GM18519 (cell line): ENCODE data around the gene ARSD.
"Not testable (repeated sequence)": the region's sequence is repeated elsewhere in the genome, so short reads cannot be mapped to it uniquely, and the experiment has no call there.

Source experiments
- ATAC-seq: cut with Tn5 transposase; IDR thresholded peaks from one replicate; pipeline ENCODE4 v1.9.1; 2021; ENCODE audit warnings: mild to moderate bottlenecking, moderate library complexity; ENCODE audit not compliant: unreplicated experiment, low FRiP score

ARSD gene

DNA sequence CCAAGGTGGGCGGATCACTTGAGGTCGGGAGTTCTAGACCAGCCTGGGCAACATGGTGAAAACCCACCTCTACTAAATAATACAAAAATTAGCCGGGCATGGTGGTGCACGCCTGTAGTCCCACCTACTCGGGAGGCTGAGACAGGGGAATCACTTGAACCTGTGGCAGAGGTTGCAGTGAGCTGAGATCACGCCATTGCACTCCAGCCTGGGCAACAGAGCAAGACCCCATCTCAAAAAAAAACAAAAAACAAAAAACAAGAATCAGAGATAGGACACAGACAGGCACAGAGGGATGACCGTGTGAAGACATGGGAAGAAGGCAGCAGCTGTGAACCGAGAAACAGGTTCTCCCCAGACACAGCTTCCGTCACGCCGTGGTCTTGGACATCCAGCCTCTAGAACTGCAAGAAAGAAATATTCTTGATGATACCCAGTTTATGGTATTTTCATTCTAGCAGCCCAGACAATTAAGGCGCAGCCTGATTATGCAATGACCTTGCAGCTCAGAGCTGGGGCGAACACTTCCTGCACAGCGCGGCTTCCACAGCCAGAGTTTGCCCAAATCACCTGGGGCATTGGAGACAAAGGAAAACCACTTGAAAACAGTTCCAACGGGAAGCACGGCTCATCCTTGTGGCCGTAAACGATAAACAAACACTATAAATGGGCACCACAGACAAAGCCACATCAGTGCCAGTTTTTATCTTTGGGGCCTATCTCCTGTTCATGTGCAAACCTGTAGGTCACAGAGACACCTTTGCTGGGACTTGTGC lies 4.2 kb upstream of the ARSD start:
- no peak for ATAC-seq

DNA sequence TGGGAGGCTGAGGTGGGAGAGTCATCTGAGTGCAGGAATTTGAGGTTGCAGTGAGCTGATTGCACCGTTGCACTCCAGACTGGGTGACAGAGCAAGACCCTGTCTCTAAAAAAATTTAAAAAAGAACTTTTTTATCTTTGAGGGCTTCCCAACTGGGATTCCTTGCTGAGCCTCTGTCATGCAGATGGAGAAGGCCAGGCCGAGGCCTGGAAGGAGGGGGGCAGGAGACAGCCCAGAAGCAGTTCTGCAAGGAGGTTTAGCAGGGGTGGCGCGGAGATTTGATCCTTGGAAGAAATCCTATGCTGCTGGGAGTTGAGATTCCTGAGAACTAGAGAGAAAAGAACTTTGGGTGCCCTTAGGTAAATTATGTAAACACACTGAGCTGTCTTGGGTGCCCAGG lies 2.5 kb upstream of the ARSD start:
- ATAC-seq, result no peak

DNA sequence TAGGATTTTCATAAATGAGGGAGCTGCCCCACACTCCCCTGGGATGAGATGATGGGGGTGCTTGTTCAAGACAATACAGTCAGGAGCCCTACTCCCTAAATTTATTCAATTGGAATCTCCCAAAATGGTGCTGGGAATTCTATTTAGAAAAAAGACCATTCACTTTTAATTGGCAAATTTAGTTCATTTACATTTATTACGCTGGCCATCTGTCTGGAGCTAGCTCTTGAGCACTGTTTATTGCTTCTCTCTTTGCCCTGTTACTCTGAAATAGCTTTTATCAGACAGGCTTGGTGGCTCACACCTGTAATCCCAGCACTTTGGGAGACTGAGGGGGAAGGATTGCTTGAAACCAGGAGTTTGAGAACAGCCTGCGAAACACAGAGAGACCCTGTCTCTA lies 2.0 kb upstream of the ARSD start:
- ATAC-seq, result no peak

DNA sequence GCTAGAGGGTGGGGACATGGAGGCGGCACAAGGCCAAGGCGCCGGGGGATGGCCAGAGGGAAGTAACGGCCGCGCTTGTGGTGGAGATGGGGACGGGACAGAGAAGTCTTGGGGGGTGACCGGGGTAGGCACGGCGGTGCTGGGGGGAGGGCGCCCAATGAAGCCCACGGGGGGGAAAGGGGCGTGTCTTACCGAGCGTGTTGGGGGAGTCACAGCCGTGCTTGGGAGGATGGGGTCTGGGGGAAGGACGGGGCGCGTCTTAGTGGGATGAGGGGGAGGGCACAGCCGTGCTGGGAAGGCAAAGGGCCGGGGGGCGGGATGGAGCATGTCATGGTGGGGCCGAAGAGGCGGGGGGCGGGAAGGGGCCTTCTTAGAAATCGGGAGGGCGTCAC lies 952 bp downstream of the ARSD start:
- no peak for ATAC-seq

DNA sequence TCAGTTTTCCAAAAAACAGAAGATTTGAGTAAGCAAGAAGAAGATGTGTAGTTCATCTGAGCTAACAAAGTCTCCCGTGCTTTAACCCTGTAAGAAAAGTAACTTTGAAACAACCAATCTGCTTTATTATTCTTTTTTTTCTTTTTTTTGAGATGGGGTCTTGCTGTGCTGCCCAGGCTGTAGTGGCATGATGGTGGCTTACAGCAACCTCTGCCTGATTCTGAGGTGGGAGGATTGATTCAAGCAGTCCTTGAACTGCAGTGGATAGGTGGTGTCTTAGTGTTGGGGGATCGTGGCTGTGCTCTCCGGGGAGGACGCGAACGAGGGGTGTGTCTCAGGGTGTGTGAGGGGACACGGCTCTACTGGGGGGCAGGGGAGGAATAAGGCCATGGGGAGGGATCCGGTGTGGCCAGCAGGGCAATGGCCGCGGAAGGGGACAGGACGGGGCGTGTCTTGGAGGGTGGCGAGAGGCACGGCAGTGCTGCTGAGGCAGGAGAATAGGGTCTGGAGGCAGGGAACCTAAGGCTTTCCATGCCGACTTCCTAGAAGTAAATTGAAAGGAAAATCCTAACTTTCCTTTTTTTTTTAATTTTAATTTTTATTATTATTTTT lies 2.4 kb downstream of the ARSD start:
- ATAC-seq, result no peak

DNA sequence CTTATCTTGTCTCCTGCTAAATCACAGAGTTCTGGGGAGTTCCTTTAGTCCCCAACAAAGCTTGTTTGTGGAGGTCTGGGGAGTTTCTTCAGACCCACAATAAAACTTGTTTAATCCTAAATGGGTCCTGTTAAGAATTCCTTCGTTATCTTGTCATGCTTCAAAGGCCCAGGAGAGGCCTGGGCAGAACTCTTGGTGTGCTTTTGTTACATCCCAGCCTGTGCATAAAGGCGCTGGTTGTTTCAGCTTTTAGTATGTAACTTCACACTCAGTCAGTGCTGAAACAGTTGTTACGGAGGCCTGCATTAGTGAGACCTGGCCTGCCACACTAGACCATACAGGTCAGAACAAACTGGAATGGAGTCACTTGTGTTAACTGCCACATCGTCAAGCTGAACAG lies 2.9 kb downstream of the ARSD start:
- not testable (repeated sequence) for ATAC-seq

DNA sequence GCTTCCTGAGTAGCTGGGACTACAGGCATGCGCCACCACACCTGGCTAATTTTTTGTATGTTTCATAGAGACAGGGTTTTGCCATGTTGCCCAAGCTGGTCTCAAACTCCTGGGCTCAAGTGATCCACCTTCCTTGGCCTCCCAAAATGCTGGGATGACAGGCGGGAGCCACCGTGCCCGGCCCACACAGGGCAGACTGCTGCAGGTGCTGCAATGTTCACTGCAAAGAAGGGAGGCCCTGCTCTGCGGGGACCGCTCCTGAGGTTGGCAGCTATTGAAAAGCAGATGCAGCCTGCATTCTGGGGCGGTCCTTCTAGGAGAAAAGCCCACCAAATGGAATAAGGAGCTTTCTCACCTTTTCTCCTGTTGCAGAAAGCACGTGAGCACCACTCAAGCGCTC lies 5.0 kb downstream of the ARSD start:
- ATAC-seq, result no peak

DNA sequence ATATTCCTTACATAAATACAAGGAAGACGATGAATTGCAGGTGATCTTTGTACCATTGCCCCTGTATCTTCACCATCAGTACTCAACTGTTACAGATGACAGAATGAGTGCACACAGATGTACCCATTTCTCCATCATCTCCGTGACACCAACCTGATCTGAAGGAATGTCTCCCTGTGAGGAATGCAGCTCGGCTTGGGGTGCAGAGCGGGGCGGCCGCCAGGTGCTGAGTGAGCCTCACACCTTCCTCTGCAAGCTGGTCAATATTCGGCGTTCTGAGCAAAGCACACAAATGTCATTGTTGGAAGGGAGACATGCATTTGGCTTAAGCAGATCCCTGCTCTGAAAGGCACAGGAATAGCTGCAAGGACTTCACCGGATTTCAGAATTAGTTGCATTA lies 7.4 kb downstream of the ARSD start:
- ATAC-seq, result no peak

DNA sequence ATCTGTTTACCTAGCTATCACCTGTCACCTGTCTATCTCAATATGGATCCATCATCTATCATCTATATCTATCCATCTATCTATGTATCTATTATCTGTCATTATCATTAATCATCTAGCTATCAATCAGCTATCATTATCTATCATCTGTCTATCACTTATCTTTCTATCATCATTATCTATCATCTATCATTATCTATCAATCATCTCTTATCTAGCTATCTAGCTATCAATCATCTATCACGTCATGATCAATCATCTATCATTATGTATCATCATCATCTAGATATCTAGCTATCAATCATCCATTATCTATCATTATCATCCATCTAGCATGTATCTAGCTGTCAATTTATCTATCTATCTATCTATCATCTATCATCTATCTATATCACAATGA lies 7.9 kb downstream of the ARSD start:
- ATAC-seq, result no peak

DNA sequence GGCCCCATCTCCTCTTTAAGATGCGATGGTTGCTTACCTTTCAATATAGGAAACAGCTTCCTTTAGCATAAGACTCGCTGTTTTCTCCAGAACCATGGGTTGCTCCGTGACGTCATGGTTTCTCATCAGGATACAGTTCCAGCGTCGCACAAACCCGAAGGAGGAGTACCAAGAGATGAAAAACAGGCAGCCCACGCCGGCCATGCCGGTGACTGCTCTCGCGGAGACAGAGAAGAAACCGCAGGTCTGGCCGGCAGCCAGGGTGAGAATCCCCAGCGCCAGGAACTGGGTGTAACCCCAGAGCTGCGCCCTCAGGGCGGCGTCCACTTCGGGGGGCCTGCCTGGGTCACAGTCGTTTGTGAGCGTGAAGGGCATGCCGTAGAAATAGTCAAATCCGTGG lies 11.4 kb downstream of the ARSD start:
- ATAC-seq, result no peak

DNA sequence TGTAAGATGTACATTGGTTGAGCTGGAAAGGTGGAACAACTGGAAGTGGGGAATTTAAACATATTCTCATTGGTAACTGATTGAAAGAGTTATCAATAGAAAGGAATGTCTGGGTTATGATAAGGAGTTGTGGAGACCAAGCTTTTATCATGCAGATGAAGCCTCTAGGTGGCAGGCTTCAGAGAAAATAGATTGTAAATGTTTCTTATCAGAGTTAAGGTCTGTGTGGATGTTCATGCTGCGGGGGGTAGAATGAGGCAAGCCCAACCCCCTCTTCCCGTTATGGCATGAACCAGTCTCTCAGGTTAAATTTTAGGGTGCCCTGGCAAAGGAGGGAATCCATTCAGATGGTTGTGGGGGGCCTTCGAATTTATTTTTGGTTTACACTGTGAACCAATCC lies 16.0 kb downstream of the ARSD start:
- no peak for ATAC-seq

DNA sequence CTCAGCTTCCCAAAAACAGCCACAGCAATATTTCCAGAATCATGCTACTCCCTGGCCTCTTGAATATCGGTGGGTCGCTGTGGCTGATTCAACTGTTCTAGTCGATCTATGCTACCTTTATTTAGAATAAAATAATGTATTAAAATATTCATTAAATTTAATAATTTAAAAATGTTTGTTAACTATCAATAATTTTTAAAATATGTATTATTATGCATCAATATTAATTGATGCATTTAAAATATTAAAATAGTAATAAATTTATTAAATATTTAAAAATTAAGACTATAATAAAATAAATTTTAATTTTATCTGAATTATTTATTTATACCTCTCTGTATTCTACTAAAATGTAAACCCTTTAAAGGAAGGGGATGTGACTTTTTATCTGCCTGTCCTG lies 19.0 kb downstream of the ARSD start:
- no peak for ATAC-seq

DNA sequence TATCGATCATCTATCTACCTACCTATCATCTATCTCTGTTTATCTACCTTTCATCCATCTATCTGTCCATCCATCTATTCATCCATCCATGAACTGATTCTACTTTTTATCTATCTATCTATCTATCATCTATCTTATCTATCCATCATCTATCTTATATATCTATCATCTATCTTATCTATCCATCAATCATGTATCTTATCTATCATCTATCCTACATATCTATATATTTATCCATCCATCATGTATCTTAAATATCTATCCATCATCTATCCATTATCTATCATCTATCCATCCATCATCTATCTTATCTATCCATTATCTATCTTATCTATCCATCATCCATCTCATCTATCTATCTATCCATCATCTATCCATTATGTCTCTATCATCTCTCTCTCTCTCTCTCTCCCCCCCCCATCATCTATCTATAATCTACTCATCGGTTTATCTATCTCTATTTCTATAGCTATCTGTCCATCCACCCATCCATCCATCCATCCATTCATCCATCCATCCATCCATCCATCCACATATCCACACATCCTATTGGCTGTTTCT lies 20.9 kb downstream of the ARSD start:
- no peak for ATAC-seq

DNA sequence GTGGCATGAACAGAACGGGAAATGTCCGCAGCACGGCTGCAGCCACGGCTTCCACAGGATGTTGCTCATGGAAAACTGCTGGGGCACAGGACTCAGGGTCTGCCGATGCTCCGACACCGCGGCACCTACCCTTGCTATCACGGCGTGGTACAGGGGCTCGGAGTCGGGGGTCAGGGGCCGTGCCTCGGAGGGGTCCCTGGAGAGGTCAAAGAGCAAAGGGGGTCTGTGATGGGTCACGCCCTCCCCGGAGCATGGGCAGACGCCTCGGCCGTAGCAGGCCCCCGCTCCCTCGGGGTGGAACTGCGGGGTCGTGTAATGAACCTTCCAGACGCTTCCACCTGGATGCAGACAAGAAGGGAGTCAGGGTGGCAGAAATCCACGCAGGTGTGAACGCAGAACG lies 21.8 kb downstream of the ARSD start:
- no peak for ATAC-seq

DNA sequence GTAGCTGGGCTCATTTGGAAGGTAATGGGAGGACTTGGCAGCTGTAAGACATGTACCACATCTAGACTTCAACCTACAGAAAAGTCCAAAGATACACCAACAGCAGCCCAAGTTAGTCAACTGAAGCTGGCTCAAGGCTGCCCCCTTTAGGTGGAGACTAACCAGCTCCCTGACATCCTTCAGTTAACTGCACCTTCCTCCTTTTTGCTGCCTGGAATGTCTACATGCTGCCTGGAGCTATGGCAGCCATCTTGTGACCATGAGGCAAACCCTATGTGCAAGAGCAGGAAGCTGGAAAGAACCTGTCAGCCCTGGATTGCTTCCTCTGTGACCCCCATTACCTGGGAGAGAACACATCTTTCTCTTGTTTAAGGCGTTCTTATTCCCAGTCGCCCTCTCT lies 25.8 kb downstream of the ARSD start:
- ATAC-seq, result no peak

DNA sequence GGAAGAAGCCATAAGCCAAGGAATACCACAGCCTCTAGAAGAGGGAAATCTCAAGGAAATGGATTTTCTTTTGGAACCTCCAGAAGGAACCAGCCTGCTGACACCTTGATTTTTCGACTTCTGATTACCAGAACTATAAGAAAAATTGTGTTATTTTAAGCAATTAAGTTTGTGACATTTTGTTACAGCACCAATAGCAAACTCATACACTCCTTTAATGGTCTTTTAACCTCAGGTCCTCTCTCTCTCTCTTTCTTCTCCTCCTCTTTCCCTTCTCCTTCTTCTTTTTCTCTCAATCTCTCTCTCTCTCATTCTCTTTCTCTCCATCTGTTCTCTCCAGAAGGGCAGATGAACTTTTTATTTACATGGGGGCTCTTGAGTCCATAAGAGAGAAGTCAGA lies 26.3 kb downstream of the ARSD start:
- ATAC-seq, result no peak

DNA sequence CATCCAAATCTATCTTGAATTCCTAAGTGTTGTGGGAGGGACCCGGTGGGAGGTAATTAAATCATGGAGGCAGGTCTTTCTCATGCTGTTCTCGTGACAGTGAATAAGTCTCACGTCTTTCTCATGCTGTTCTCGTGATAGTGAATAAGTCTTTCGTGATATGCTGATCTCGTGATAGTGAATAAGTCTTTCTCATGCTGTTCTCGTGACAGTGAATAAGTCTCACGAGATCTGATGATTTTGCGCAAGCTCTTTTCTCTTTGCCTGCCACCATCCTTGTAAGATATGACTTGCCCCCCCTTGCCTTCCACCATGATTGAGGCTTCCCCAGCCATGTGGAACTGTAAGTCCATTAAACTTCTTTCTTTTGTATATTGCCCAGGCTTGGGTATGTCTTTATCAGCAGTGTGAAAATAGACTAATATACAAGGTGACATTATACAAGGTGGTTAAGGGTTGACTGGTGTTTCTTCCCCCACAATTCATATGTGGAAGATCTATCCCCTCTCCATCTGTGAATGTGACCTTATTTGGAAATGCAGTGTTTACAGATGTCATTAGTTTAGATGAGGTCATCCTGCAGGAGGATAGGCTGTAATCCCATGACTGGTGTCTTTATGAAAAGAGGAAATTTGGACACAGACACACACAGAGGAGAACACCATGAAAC lies 27.6 kb downstream of the ARSD start:
- no peak for ATAC-seq

DNA sequence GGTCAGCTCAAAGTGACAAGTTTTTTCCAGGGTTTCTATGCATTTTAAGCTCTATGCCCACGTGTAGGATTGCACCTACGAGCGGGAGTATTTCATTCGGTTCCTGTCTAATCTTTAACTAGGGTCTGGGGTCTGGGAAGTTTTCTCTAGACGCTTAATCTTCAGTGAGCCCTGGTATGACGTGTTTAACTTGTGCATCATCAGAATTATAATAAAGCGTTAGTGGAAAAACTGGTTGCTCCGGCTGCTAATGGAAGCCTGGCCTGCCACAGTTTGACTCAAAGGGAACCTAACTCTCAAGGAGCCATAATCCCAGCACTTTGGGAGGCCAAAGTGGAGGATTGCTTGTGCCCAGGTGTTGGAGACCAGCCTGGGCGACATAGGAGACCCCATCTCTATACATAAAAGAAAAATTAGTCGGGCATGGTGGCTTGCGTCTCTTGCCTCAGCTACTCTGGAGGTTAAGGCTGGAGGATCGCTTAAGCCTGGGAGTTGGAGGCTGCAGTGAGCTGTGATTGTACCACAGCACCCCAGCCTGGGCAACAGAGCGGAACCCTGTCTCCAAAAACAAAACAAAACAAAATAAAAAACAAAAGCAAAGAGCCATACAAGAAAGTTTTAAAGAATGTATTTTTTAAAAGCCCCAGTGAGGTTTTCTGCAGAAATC lies 30.2 kb downstream of the ARSD start:
- ATAC-seq, result no peak

DNA sequence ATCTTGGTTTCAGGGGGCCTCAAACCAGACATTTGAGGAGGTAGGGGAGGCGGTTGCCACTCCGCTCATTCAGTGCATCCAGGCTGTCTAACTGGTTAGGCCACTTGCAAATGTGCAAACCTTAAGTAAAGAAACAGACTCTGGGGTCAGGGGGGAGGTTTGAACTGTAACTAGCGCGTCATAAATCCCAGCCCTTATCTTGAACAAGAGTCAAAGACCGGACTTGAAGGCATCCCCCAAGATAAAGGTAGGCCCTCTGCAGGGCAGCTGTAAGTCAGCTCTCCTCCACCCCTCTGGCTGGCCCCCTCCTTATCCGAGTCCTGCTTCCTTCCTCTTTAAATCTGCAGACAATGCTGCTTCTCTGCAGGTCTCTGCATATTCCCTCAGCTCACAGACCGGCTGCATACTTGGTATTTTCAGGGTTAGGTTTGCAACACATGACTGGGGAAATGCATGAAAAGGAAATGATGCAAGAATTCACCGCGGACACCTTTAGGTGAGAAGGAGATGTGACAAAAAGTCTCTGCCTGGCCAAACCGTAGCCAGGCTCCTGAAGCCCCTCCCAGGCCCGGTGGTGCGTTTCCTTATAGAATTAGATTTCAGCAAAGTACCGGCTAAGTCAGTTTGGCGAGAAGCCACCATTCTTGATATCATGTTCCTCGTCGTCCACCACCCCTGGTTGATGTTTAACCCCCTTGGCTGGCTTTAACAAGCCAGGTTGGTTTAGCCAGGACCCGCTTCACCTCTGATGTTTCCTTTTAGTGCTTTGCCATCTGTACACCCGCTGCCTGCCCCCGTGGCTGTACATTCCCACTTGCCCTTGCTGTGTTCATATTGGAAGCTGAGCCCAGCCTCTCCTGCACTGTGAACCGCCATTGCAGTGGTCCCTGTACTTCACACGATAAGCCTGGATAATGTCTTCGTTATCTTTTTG lies 31.2 kb downstream of the ARSD start:
- ATAC-seq, result not testable (repeated sequence)

DNA sequence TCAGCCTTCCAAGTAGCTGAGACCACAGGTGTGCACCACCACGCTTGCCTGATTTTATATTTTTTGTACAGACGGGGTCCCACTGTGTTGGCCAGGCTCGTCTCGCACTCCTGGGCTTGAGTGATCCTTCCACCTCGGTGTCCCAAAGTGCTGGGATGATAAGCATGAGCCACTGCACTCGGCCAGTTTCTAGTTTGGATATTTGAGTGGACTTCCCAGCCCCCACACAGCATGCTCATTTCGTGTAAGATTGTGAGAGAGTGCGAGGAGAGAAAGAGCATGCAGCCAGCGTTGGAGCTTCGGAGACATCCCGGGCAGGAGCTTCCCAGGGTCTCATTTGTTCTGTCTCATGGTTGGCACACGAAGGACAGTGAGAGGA lies 31.8 kb downstream of the ARSD start:
- no peak for ATAC-seq
